ENCODE results near the gene TSPOAP1. TPM values are rescaled to one million over a fixed set of nuclear protein-coding genes. Genes with fewer than 3 reads are reported as not detected.

The TSPOAP1 gene
- total RNA-seq, 1 donor: 22.4 TPM

- Histone ChIP-seq H3K4me1 (ENCODE audit: insufficient read depth, low read length) (peaks cover 67% of the 10 kb centered on the region), H3K4me3 (ENCODE audit: low read length) (peak overlapping the region; percentile 99), H3K9me3 (ENCODE audit: low read depth, low read length) (no peaks in the 10 kb centered on the region), H3K27me3 (ENCODE audit: insufficient read depth, low read length) (no peaks in the 10 kb centered on the region)
Measured at GRCh38 chr17:58330538-58330996, 2.0 kb upstream of the TSPOAP1 start.

- H3K4me1 ChIP-seq (ENCODE audit: insufficient read depth, low read length): peaks cover 67% of the 10 kb centered on the region
- peak overlapping the region; percentile 99 for H3K4me3 ChIP-seq (ENCODE audit: low read length)
- H3K9me3 ChIP-seq (ENCODE audit: low read depth, low read length): no peaks in the 10 kb centered on the region
- no peaks in the 10 kb centered on the region for H3K27me3 ChIP-seq (ENCODE audit: insufficient read depth, low read length)
Measured at GRCh38 chr17:58329810-58330537, 1.4 kb upstream of the TSPOAP1 start.

- Histone ChIP-seq H3K27me3 (ENCODE audit: insufficient read depth, low read length) (peaks cover 3% of the 10 kb centered on the region), H3K9me3 (ENCODE audit: low read depth, low read length) (no peaks in the 10 kb centered on the region), H3K4me3 (ENCODE audit: low read length) (peak overlapping the region; percentile 99), H3K4me1 (ENCODE audit: insufficient read depth, low read length) (peaks cover 67% of the 10 kb centered on the region)
Measured at GRCh38 chr17:58329035-58329809, 627 bp upstream of the TSPOAP1 start.

GRCh38 chr17:58327363-58328194 is 1.0 kb downstream of the TSPOAP1 start:
- Histone ChIP-seq H3K4me3 (ENCODE audit: low read length) (peak overlapping the region; percentile 99), H3K4me1 (ENCODE audit: insufficient read depth, low read length) (peaks cover 62% of the 10 kb centered on the region), H3K27me3 (ENCODE audit: insufficient read depth, low read length) (peaks cover 3% of the 10 kb centered on the region), H3K9me3 (ENCODE audit: low read depth, low read length) (no peaks in the 10 kb centered on the region)

GRCh38 chr17:58326609-58327362 is 1.8 kb downstream of the TSPOAP1 start:
- Histone ChIP-seq H3K4me3 (ENCODE audit: low read length) (no peak overlapping the region), H3K9me3 (ENCODE audit: low read depth, low read length) (no peaks in the 10 kb centered on the region), H3K27me3 (ENCODE audit: insufficient read depth, low read length) (peaks cover 3% of the 10 kb centered on the region), H3K4me1 (ENCODE audit: insufficient read depth, low read length) (peaks cover 62% of the 10 kb centered on the region)

- H3K27me3 ChIP-seq (ENCODE audit: insufficient read depth, low read length): peaks cover 3% of the 10 kb centered on the region
- peaks cover 62% of the 10 kb centered on the region for H3K4me1 ChIP-seq (ENCODE audit: insufficient read depth, low read length)
- H3K4me3 ChIP-seq (ENCODE audit: low read length): no peak overlapping the region
Measured at GRCh38 chr17:58325976-58326468, 2.6 kb downstream of the TSPOAP1 start.

GRCh38 chr17:58325289-58325726 is 3.3 kb downstream of the TSPOAP1 start:
- no peak overlapping the region for H3K4me3 ChIP-seq (ENCODE audit: low read length)
- no peaks in the 10 kb centered on the region for H3K9me3 ChIP-seq (ENCODE audit: low read depth, low read length)
- H3K4me1 ChIP-seq (ENCODE audit: insufficient read depth, low read length): peaks cover 60% of the 10 kb centered on the region
- peaks cover 3% of the 10 kb centered on the region for H3K27me3 ChIP-seq (ENCODE audit: insufficient read depth, low read length)

More at GRCh38 chr17:58325976-58326468, 2.6 kb downstream of the TSPOAP1 start:
- no peaks in the 10 kb centered on the region for H3K9me3 ChIP-seq (ENCODE audit: low read depth, low read length)

GRCh38 chr17:58324409-58325288 is 3.9 kb downstream of the TSPOAP1 start:
- Histone ChIP-seq H3K4me3 (ENCODE audit: low read length) (peak overlapping the region; percentile 8), H3K27me3 (ENCODE audit: insufficient read depth, low read length) (peaks cover 3% of the 10 kb centered on the region), H3K9me3 (ENCODE audit: low read depth, low read length) (no peaks in the 10 kb centered on the region), H3K4me1 (ENCODE audit: insufficient read depth, low read length) (peaks cover 57% of the 10 kb centered on the region)

DNA sequence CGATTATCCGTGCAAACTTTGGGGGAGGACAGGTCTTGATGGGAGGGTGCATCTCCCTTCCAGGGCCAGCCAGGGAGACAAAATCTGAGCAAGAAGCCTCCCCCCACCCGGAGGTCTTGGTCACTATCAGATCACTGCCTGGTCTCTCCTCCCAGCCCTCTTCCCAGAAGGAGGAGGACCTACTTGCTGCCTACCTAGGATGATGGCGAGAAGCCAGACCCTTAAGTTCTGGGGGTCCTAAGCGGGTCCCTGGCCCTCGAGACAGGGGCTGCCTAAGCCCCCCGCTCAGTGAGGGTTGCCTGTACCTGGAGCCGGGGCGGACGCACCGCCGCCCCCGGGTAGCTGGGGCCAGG is 4.6 kb downstream of the TSPOAP1 start:
- Histone ChIP-seq H3K4me1 (ENCODE audit: insufficient read depth, low read length) (peaks cover 52% of the 10 kb centered on the region), H3K4me3 (ENCODE audit: low read length) (no peak overlapping the region)

DNA sequence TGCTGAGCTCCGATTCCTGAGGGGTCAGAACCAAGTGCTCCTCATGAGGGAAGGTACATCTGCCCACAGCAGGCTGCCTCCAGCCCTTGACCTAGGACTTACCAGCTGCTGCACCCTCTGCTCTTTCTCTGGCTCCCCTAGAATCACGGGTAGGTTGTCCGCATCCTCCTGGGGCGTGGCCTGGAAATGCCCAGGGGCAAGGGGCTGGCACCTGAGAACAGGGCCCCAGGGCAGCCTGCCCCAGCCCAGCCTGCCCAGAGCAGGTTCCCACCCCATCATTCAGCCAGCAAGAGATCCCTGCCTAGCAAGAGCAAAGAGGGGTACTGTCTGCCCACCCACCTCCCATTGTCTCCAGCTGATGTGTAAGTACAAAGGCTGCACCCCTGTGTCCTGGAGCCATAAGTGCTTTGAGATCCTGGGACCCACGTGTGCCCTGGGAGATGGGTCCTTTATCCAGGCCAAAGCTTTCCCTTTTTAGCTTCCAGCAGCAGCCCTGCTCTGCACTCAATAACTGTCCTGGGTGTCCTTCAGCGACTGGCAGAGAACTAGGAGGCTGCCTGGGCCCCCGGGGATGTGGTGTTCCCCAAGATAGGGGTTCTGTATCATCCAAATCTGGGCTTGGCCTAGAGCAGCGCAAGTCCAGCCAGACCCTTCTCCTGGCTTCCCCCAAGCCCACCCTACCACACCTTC is 5.1 kb downstream of the TSPOAP1 start:
- Histone ChIP-seq H3K4me1 (ENCODE audit: insufficient read depth, low read length) (peaks cover 47% of the 10 kb centered on the region), H3K4me3 (ENCODE audit: low read length) (no peak overlapping the region), H3K9me3 (ENCODE audit: low read depth, low read length) (no peaks in the 10 kb centered on the region), H3K27me3 (ENCODE audit: insufficient read depth, low read length) (peaks cover 3% of the 10 kb centered on the region)

More for the DNA sequence above, 4.6 kb downstream of the TSPOAP1 start:
- H3K27me3 ChIP-seq (ENCODE audit: insufficient read depth, low read length): peaks cover 3% of the 10 kb centered on the region
- H3K9me3 ChIP-seq (ENCODE audit: low read depth, low read length): no peaks in the 10 kb centered on the region

- Histone ChIP-seq H3K9me3 (ENCODE audit: low read depth, low read length) (no peaks in the 10 kb centered on the region), H3K4me1 (ENCODE audit: insufficient read depth, low read length) (peaks cover 44% of the 10 kb centered on the region), H3K27me3 (ENCODE audit: insufficient read depth, low read length) (peaks cover 3% of the 10 kb centered on the region), H3K4me3 (ENCODE audit: low read length) (no peak overlapping the region)
Measured at GRCh38 chr17:58322581-58323185, 5.9 kb downstream of the TSPOAP1 start.

GRCh38 chr17:58321571-58322525 is 6.7 kb downstream of the TSPOAP1 start:
- H3K4me3 ChIP-seq (ENCODE audit: low read length): no peak overlapping the region
- peaks cover 40% of the 10 kb centered on the region for H3K4me1 ChIP-seq (ENCODE audit: insufficient read depth, low read length)

More at GRCh38 chr17:58321571-58322525, 6.7 kb downstream of the TSPOAP1 start:
- peaks cover 3% of the 10 kb centered on the region for H3K27me3 ChIP-seq (ENCODE audit: insufficient read depth, low read length)
- H3K9me3 ChIP-seq (ENCODE audit: low read depth, low read length): no peaks in the 10 kb centered on the region

Measured in mononuclear cell (primary cell).